Smooth muscle cell (in vitro differentiated cells): Measurements from ENCODE around the gene NT5C1A. TPM values are rescaled to one million over a fixed set of nuclear protein-coding genes. Genes with fewer than 3 reads are reported as not detected.

Source experiments
- DNase-seq: peaks from one replicate; lab custom pipeline; 2025; ENCODE audit not compliant: unreplicated experiment; lab: John Stamatoyannopoulos, UW
- H2AFZ ChIP-seq: fragments of 200-600 bp; sonication (generic); 2 replicates; pipeline ENCODE4 v1.6.0; 2016; ENCODE audit warnings: antibody characterized with exemption, low read depth, mild to moderate bottlenecking
- H3F3A ChIP-seq: fragments of 200-600 bp; sonication (generic); 2 replicates; pipeline ENCODE4 v1.6.0; 2017; ENCODE audit warnings: antibody characterized with exemption, low read depth
- H3K27ac ChIP-seq: fragments of 200-600 bp; sonication (generic); 2 replicates; pipeline ENCODE4 v1.5.1; 2016; ENCODE audit warnings: low read depth, mild to moderate bottlenecking
- H3K27me3 ChIP-seq: fragments of 200-600 bp; sonication (generic); 2 replicates; pipeline ENCODE4 v1.6.1; 2016; ENCODE audit warnings: low read depth, mild to moderate bottlenecking
- H3K36me3 ChIP-seq: fragments of 200-600 bp; sonication (generic); 2 replicates; pipeline ENCODE4 v1.5.1; 2016; ENCODE audit warnings: low read depth
- H3K4me1 ChIP-seq: fragments of 200-600 bp; sonication (generic); 2 replicates; pipeline ENCODE4 v1.5.1; 2016; ENCODE audit warnings: low read depth
- H3K4me2 ChIP-seq: fragments of 200-600 bp; sonication (generic); 2 replicates; pipeline ENCODE4 v1.6.0; 2016; ENCODE audit warnings: mild to moderate bottlenecking
- H3K4me3 ChIP-seq: fragments of 200-600 bp; sonication (generic); 2 replicates; pipeline ENCODE4 v1.5.1; 2016; ENCODE audit warnings: mild to moderate bottlenecking
- H3K79me2 ChIP-seq: fragments of 200-600 bp; sonication (generic); 2 replicates; pipeline ENCODE4 v1.6.0; 2016; ENCODE audit warnings: low read depth, mild to moderate bottlenecking
- H3K9ac ChIP-seq: fragments of 200-600 bp; sonication (generic); 2 replicates; pipeline ENCODE4 v1.6.0; 2016; ENCODE audit warnings: low read depth
- H3K9me3 ChIP-seq: fragments of 200-600 bp; sonication (generic); replicated peaks from 2 replicates; pipeline ENCODE4 v1.5.1; 2016; ENCODE audit warnings: low read depth
- H4K20me1 ChIP-seq: fragments of 200-600 bp; sonication (generic); 2 replicates; pipeline ENCODE4 v1.6.0; 2016; ENCODE audit warnings: low read depth
- CTCF ChIP-seq: fragments of 200-600 bp; sonication (generic); IDR thresholded peaks from 2 replicates; pipeline ENCODE4 v1.5.1; 2017; ENCODE audit warnings: borderline replicate concordance, mild to moderate bottlenecking, antibody characterized with exemption; ENCODE audit not compliant: insufficient read depth, poor library complexity, severe bottlenecking
- WGBS: methylation state at CpG from one replicate; pipeline ENCODE4 v1.1.7; 2016; ENCODE audit warnings: low lambda C conversion rate; 5-methylcytosine and 5-hydroxymethylcytosine counted together
- polyA plus RNA-seq: library from polyadenylated mRNA; unstranded; fragments of >200 nt; fragmentation: Nextera tagmentation; extraction: Ambion mirVana; gene quantifications from 2 replicates; pipeline ENCODE4 v1.2.1, GENCODE V29; 2016
- total RNA-seq: library from RNA; depleted of rRNA; stranded (reverse); fragments of >200 nt; gene quantifications from 2 replicates; pipeline ENCODE4 v1.2.3, GENCODE V29; 2014

NT5C1A gene
- total and polyA plus RNA-seq, 2 experiments from 2014 or later, result not detected

DNA sequence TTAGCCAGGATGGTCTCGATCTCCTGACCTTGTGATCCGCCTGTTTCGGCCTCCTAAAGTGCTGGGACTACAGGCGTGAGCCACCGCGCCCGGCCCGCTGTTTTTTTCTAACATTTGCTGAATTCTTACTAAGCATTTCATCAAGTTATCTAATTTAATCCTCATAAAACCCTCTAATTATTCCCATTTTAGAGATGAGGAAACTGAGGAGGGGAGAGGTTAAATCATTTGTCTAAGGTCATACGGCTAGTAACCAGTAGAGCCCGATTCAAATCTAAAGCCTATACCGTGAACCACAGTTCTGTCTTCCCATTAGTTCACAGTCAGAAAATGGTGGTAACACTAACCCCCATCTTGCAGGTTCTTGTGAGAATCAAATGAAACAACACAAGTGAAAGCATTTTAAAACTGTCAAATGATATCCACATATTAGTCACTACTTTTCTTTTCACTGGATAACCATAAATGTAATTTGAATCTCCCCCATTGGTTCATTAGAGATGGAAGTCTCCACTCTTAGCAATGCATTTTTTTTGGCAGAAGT, 43.0 kb downstream of the NT5C1A start:
- Histone ChIP-seq H3K4me2 (no peak overlapping the region), H3K4me3 (no peak overlapping the region), H3K79me2 (no peaks in the 10 kb centered on the region), H3K27me3 (peaks cover 4% of the 10 kb centered on the region), H4K20me1 (no peaks in the 10 kb centered on the region), H2AFZ (no peak overlapping the region), H3K9ac (no peak overlapping the region), H3K9me3 (no peaks in the 10 kb centered on the region), H3F3A (peaks cover 11% of the 10 kb centered on the region), H3K27ac (no peak overlapping the region), H3K36me3 (no peaks in the 10 kb centered on the region), H3K4me1 (peaks cover 14% of the 10 kb centered on the region)
- DNase-seq, result no peak
- no peak for TF ChIP-seq CTCF
- 98% methylated on average over 11 of the region's 11 CpGs for WGBS

GRCh38 chr1:39626646-39627045, 45.3 kb downstream of the NT5C1A start:
- peak overlapping the region; percentile 63 for H3K4me2 ChIP-seq
- 96% methylated on average over 12 of the region's 16 CpGs for WGBS
- H2AFZ ChIP-seq, result no peak overlapping the region
- DNase-seq, result no peak
- peaks cover 4% of the 10 kb centered on the region for H3K27me3 ChIP-seq
- peak overlapping the region; percentile 87 for H3K27ac ChIP-seq
- no peaks in the 10 kb centered on the region for H3K79me2 ChIP-seq
- TF ChIP-seq CTCF, result no peak
- H3F3A ChIP-seq, result peaks cover 11% of the 10 kb centered on the region
- no peaks in the 10 kb centered on the region for H3K36me3 ChIP-seq
- H3K9ac ChIP-seq, result no peak overlapping the region
- no peaks in the 10 kb centered on the region for H4K20me1 ChIP-seq
- peaks cover 8% of the 10 kb centered on the region for H3K4me1 ChIP-seq
- H3K4me3 ChIP-seq, result no peak overlapping the region
- H3K9me3 ChIP-seq, result no peaks in the 10 kb centered on the region

DNA sequence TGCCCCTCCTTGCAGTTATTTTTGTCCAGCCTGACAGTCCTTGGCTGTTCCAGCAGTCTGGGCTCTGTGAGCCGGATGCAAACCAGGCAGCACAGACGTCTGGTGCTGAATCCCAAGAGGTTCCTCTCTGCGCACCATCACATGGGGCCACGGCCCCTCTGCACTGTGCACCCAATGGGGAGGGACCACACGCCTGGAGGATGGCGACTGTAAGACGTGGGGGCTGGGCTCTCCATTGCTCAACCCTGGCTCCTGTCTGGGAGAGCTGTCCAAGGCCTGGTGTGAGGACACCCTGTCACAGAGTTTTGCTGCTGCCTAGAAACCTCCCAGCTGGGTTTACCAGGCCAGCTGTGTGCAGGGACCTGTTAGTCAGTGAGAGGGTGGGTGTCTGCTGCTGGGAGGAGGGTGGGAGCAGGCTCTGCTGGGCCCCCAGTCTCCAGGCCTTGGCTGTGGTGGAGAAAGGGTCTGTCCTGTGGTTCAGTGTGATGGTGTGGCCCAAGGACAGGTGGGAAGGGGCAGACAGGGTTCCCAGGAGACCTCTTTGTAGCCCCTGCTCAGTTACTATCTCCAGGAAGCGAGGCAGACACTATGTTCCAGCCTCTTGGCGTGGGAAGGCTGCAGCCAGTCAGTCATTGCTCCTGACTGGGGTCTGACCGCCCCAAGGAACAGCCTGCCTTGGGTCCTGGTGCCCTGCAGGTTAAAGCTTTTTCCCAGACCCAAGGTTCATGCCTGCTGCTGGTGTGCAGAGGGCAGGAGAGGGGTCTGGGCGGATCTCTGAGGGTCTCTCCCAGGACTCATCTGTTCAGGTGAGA, 46.2 kb downstream of the NT5C1A start:
- peak; percentile 37 for DNase-seq
- Histone ChIP-seq H3K36me3 (no peaks in the 10 kb centered on the region), H3K9me3 (no peaks in the 10 kb centered on the region), H3K4me2 (peak overlapping the region; percentile 63), H4K20me1 (no peaks in the 10 kb centered on the region), H3K9ac (peak overlapping the region; percentile 24), H3K27ac (peak overlapping the region; percentile 87), H3K4me1 (peaks cover 8% of the 10 kb centered on the region), H3K4me3 (no peak overlapping the region), H3K79me2 (no peaks in the 10 kb centered on the region), H3K27me3 (peaks cover 2% of the 10 kb centered on the region), H3F3A (peaks cover 11% of the 10 kb centered on the region), H2AFZ (no peak overlapping the region)
- 29% methylated on average over 11 of the region's 11 CpGs for WGBS
- TF ChIP-seq CTCF, result no peak
